ENCODE measurements around the gene TCERG1L.
A peak's percentile ranks its signal among the peaks of the same experiment; 100 is the strongest.

Gene TCERG1L

DNA sequence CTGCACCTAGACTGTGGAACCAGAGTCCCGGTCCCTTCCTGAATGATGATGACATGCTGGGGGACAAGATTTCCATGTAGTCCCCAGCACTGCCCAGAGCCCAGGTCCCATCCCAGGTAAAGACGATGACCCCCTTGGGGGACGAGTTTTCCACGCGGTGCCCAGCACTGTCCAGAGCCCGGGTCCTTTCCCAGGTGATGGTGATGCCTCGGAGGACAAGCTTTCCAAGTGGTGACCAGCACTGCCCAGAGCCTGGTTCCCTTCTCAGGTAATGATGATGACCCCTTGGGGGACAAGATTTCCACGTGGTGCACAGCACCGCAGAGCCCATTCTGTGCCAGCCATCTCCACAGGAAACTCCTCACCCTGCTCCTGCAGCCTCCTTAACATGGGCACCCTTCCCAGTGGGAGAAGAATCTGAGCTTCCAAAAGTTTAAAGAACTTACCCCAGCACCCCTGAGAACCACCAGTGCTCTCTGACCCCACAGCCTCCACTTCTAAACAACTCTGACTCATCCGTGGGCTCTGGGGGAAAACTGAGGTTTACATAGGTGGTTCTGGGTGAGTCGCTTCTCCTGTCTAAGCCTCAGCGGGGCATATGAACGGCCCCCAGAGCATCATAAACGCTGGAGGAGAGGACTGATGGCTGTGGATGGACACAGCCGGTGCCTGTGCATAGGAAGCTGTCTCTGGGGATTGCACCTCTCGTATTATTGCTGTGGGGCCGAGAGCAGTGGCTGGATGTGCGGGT lies 233.2 kb downstream of the TCERG1L start:
- peak in 1 of 2 donors; percentile 5 for DNase-seq
- intact Hi-C loops (cut with DNase I; ENCODE audit: low total_unique reads) = no loop called here
- Histone ChIP-seq H3K4me1 (peaks cover 0 to 4% (median 0%) of the 10 kb centered on the region in 4 donors), H3K27ac (no peak overlapping the region), H3K9me3 (no peaks in the 10 kb centered on the region), H3K27me3 (peaks cover 0 to 3% of the 10 kb centered on the region in 2 donors), H3K36me3 (no peaks in the 10 kb centered on the region), H3K4me3 (no peak overlapping the region)
- TF ChIP-seq, protein P1, sequence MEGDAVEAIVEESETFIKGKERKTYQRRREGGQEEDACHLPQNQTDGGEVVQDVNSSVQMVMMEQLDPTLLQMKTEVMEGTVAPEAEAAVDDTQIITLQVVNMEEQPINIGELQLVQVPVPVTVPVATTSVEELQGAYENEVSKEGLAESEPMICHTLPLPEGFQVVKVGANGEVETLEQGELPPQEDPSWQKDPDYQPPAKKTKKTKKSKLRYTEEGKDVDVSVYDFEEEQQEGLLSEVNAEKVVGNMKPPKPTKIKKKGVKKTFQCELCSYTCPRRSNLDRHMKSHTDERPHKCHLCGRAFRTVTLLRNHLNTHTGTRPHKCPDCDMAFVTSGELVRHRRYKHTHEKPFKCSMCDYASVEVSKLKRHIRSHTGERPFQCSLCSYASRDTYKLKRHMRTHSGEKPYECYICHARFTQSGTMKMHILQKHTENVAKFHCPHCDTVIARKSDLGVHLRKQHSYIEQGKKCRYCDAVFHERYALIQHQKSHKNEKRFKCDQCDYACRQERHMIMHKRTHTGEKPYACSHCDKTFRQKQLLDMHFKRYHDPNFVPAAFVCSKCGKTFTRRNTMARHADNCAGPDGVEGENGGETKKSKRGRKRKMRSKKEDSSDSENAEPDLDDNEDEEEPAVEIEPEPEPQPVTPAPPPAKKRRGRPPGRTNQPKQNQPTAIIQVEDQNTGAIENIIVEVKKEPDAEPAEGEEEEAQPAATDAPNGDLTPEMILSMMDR (IDR thresholded peaks at IDR 0.05) = no peak

DNA sequence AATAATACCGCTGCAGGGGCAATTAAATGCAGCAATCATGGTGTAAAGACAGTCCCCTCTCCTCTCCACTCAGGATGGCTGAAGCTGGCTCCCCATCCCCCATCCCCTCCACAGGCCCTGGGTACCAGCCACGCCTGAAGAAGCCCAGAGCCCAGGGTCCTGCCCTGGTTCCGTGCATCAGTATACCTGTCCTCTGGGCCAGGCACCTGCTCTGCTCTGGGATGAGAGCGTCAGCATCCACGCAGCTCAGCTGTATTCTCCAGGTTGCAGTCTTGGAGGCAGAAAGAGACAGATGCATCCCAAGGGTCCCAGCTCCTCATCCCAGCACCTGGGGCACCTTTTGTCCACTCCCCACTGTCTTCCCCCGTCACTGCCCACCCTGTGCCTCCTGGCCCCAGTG lies 233.8 kb downstream of the TCERG1L start:
- no peak overlapping the region for H3K27ac ChIP-seq
- no peaks in the 10 kb centered on the region for H3K36me3 ChIP-seq
- H3K4me3 ChIP-seq = no peak overlapping the region
- peaks cover 0 to 3% of the 10 kb centered on the region in 2 donors for H3K27me3 ChIP-seq
- TF ChIP-seq, protein P1 (IDR thresholded peaks at IDR 0.05) = no peak
- no peak for DNase-seq
- H3K4me1 ChIP-seq = peaks cover 0 to 1% (median 0%) of the 10 kb centered on the region in 4 donors
- intact Hi-C loops (cut with DNase I; ENCODE audit: low total_unique reads) = no loop called here
- H3K9me3 ChIP-seq = no peaks in the 10 kb centered on the region

DNA sequence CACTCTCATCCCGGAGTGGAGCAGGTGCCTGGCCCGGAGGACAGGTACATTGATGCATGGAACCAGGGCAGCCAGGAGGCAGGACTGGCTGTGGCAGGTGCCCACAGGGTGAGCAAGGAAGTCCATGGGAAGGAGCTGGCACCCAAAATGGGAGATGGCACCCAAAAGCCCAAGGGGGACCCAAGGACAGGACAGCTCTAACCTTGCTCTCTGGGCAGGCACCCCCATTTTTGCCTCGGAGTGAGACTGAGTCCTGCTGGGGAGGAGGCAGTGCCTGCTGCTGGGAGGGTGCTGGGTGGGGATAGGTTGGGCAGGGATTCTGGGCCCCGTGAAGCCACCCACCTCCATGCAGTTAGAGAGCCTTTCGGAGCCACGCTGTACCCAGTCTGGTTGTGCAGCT lies 234.5 kb downstream of the TCERG1L start:
- peak in 1 of 2 donors; percentile 10 for DNase-seq
- intact Hi-C loops (cut with DNase I; ENCODE audit: low total_unique reads) = no loop called here

DNA sequence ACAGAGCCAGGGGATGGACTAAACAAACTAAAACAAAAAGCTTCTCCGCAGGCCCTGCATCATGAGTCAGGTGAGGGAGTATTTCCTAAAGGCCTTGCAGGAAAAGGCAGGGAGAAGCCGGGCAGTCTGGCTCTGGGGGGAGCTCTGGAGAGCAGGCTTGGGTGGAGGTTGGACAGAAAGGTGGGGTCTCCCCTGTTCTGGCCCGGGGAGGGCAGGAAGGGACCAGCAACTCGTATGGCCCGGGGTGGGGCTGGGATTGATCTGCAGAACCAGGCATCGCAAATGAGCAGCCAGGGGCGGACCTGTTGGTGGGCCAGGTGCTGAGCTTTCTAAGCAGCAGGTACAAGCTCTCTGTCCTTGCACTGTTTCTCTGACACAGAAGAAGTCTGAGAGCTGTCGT lies 235.2 kb downstream of the TCERG1L start:
- no peaks in the 10 kb centered on the region for H3K36me3 ChIP-seq
- no peak overlapping the region for H3K27ac ChIP-seq
- TF ChIP-seq, protein P1 (IDR thresholded peaks at IDR 0.05) = no peak
- no peaks in the 10 kb centered on the region for H3K4me1 ChIP-seq
- H3K9me3 ChIP-seq = no peaks in the 10 kb centered on the region
- DNase-seq = peak in 1 of 2 donors; percentile 14
- peaks cover 0 to 3% of the 10 kb centered on the region in 2 donors for H3K27me3 ChIP-seq
- intact Hi-C loops (cut with DNase I; ENCODE audit: low total_unique reads) = no loop called here
- no peak overlapping the region for H3K4me3 ChIP-seq

More for the DNA sequence above, 234.5 kb downstream of the TCERG1L start:
- Histone ChIP-seq H3K9me3 (no peaks in the 10 kb centered on the region), H3K27me3 (peaks cover 0 to 3% of the 10 kb centered on the region in 2 donors), H3K36me3 (no peaks in the 10 kb centered on the region), H3K4me3 (no peak overlapping the region), H3K27ac (no peak overlapping the region), H3K4me1 (no peaks in the 10 kb centered on the region)
- TF ChIP-seq, protein P1 (IDR thresholded peaks at IDR 0.05) = no peak

DNA sequence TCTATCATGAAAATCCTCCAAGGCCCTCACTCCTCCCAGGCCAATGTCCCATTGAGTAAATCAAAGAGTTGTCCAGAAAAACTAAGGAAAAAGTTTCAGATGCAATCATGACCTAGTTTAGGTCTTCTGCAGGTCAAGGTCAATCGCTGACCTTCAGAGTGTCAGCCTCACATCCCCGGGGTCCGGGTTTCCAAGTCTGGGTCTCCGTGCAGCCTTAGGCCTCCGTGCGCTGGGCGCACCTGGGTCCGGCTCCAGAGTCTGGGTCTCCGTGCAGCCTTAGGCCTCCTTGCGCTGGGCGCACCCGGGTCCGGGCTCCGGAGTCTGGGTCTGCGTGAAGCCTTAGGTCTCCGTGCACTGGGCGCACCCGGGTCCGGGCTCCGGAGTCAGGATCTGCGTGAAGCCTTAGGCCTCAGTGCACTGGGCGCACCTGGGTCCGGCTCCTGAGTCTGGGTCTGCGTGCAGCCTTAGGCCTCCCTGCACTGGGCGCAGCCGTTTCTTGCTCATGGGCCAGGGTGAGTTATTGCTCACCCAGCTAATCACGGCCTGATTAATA lies 236.2 kb downstream of the TCERG1L start:
- intact Hi-C loops (cut with DNase I; ENCODE audit: low total_unique reads) = no loop called here
- peak in 1 of 2 donors; percentile 11 for DNase-seq
- Histone ChIP-seq H3K27ac (no peak overlapping the region), H3K36me3 (no peaks in the 10 kb centered on the region), H3K9me3 (no peaks in the 10 kb centered on the region), H3K4me1 (no peaks in the 10 kb centered on the region), H3K4me3 (no peak overlapping the region), H3K27me3 (peaks cover 0 to 3% of the 10 kb centered on the region in 2 donors)
- TF ChIP-seq, protein P1 (IDR thresholded peaks at IDR 0.05) = no peak
